T-helper 1 cell treated with Interleukin-12 subunit alpha and Interleukin-12 subunit beta and Interleukin-4 antibody, amounts not matched to agents 30 ng/mL and 1 ng/mL, for 36 hours (primary cell): ENCODE results near the gene TESK2. TPM values are rescaled to one million over a fixed set of nuclear protein-coding genes. Genes with fewer than 3 reads are reported as not detected.

Experiments used
- intact Hi-C: fragments of 100-400 bp; cut with micrococcal nuclease; formaldehyde crosslinking; loops from one replicate; pipeline ENCODE4 v1.15.1; 2024
- total RNA-seq: library from RNA; stranded (reverse); gene quantifications from 2 replicates; pipeline ENCODE4 v1.2.3, GENCODE V29; 2022

Gene TESK2
- total RNA-seq, 1 donor from 2014 or later = 2.8 TPM

DNA sequence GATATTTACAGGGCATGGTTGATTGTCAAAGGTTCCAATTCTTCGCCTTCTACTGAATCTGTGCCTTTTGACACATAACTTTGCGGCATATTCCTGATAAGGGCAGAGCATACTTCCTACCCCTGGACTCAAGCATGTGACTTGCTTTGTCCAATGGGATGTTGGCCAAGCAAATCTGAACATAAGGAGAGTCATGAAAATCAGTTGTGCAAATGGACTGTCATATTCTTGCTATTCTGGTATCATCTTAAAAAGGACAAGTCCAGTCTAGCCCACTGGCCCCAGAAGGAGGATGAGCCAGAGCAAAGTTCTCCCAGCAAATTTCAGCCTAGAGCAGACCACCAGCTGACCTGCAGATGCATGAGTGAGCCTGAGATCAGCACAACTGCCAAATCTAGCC, 109.7 kb downstream of the TESK2 start:
- intact Hi-C loops = no loop called here

DNA sequence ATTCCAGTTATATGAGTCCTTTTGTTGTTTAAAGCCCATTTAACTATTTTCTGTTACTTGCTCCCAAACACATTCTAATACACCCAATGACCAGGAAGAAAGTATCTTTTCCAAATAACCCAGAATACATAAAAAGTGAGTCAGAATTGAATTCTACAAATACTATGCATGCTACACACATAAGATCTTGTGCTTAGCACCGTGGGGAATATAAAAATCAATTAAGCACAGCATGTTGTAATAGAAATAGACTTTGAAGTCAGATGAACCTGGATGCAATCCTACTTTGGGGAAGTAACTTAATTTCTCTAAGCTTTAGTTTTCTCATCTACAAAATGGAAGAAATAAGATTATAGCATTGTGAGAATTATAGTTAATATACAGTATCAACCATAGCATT, 110.2 kb downstream of the TESK2 start:
- intact Hi-C loops = no loop called here

DNA sequence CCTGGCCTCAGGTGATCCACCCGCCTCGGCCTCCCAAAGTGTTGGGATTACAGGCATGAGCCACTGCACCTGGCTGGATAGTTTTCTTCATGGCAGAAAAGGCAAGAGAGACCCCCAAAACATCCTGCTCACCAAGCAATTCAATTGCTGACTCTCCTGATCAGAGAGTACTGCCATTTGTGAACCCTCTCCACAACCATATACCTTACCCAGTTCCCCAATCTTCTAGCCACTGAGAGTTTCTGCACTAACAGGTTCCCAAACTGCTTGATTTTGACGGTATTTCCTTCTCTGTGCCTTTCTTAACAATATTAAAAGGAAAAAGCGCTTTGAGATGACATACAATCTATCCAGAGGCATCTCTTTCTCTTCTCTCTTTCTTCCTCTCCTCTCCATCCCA, 110.8 kb downstream of the TESK2 start:
- intact Hi-C loops = no loop called here

DNA sequence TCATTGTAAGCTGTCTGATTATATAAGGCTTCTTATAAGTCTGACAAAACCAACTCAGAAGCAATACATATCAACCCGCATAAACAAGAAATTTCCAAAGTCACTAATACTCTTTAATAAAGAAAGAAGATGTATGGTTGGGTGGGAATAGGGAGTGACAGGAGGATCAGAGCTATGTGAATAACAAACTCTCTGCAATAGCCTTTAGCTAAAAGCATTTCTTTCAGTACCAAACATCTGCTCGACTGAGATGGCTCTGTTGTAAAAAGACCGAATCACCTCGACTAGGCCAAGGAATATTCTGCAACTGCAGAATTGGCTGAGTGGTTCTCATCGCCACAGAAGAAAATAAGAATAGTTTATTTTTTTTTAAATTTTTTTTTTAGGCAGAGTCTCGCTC, 111.4 kb downstream of the TESK2 start:
- intact Hi-C loops = no loop called here

DNA sequence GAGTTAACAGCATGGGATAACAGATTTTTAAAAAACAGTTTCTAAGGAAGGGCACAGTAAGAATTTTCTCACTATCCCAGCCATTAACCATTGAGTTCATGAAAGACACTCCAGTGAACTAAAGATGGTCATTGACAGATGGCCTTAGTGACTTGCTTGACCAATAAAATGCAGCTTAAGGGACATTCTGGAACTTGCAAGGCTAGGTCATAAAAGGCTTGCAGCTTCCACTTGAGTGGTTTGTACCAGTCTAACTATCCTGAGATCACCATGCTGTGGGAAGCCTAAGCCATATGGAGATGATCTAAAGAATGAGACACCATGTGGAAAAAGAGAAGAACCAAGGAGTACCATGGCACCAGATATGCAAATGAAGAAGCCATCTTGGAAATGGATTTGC, 112.8 kb downstream of the TESK2 start:
- intact Hi-C loops = no loop called here

DNA sequence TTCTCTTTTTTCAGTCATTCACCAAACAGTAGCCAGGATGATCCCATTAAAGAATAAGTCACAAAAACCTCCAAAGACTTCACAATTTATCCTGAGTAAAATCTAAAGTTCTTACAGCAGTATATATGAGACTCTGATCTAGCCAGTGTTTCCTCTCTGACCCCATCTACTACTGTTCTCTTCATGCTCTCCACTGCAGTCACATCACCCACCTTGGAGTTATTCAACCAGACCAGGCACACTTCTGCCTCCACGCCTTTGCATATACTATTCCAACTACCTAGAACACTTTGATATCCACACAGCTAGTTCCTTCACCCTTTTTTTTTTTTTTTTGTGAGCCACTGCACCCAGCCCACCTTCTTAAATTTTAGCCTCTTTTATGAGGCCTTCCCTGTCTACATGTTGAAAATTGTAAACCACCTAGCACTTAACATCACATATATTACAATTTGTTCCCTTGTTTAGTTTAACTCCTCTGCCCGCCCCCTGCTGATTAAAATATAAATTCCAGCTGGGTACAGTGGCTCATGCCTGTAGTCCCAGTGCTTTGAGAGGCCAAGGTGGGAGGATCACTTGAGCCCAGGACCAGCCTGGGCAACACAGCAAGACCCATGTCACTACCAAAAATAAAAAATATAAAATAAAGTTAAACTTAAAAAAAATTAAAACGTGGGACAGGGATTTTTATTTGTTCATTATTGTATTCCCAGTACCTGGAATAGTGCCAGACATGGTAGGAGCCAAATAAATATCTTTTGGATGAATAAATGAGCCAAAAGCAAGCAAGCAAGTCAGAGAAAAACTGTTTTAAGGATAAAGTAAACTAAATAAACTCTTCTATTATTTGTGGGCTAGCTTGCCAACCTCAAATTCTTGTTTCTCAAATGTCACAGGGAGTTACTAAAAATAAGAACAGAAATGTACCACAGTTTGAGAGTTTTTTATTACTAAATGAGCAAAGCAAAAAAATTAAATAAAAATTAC, 115.6 kb downstream of the TESK2 start:
- intact Hi-C loops = no loop called here

DNA sequence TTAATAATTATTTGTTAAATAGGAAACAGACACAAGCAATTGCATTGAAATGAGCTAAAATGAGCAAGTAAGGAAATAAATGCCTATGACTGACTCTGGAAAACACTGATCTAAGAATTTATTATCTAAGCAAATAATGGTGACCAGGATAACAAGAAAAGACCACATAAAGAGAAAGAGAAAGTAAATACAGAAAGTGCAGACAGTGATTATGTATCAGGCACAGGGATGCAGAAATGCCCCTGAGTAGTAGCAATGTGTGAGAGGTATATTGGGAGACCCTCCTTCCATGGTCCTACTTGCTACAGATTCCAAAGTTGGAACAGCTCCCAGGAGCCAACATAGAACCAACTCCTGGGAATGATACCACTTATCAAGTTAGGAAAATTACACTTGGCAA, 117.4 kb downstream of the TESK2 start:
- intact Hi-C loops = no loop called here

DNA sequence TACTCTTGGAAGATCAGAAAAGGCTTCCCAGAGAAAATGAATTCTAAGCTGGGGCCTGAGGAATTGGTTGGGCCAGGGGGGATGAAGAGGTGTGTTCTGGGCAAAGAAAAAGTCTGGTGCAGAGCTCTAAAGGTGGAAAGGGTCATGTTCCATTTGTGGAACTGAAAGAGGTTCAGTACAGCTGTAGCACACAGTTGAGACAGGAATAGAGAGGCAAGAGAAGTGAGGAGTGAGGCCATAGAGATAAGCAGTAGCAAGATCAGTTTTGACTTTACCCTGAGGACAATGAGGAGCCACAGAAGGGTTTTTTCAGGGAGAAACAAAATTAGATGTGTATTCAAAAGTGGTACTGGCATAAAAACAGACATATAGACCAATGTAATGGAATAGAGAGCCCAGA, 120.4 kb downstream of the TESK2 start:
- intact Hi-C loops = no loop called here

DNA sequence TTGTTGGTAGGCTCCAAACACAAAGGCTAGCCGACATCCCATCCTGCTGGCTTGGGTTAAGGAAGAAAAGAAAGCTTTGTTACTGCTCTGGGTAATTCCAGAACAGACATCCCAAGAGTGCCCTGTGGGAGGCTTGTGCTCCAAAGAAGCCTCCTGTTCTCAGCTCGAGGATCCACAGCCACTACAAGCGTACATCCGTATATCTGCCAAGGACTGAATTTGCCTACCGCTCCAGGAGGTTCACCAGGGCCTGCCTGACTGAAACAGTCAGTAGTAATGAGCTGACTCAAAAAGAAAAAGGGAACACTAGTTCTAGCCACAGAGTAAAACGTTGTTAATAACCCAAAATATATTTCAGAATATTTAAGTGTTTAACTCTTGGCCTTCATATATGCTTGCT, 125.9 kb downstream of the TESK2 start:
- intact Hi-C loops = no loop called here

DNA sequence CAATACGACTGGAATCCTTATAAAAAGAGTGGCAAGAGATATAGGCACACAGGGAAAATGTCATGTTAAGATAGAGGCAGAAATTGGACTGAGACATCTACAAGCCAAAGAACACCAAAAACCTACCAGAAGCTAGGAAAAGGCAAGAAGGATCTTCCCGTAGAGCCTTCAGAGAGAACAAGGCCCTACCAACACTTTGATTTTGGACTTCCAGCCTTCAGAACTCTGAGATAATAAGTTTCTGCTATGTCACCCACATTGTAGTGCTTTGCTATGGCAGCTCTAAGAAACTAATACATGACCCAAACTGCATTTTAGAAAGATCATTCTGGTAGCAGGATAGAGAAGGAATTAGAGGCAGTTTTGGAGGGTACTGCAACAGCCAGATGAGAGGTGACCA, 126.7 kb downstream of the TESK2 start:
- intact Hi-C loops = no loop called here

DNA sequence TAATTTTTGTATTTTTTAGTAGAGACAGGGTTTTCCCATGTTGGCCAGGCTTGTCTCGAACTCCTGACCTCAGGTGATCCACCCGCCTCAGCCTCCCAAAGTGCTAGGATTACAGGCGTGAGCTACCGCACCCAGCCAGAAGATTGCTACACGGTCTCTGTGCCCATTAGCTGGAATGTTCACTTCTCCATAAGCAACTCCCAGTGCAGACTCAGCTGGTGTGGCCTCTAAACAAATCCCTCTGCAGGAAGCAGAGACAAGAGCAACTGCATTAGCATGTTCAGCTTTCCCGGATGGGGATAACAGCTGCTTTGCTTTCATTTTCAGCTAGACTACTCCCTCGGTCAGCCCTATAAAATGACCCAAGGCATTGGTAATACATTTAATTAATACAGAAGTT, 130.0 kb downstream of the TESK2 start:
- intact Hi-C loops = loop anchor here (1.0 kb wide), 1 partner anchor 209 kb away; no protein-coding TSS in a partner anchor

DNA sequence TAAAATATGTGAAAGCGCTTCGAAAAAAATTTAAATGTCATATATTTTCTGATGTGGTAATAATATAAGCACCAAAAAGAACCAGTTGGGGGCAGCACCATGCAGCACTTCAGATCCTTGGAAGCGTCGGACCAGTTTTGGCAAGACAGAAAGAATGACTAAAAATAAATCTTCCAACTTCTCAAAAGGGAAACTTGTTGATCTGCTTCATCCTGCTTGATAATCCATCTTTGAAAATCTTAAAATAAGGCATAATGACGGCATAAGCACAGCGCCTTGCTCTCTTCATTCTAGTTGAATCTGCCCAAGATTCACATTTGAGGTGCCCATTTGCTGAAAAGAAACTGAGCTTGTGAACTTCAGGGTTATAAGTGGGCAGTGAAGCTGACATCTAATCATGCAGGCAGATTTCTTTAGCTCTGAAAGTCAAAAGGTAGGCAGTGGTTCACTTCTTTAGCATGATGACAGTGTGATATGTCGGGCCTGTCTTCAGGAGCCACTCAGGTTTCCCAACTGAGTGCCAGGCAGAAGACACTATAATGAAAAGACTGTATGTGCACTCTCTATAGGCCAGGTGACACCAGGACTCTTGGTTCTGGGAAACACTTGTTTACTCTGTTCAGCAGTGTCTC, 131.0 kb downstream of the TESK2 start:
- intact Hi-C loops = loop anchor here (1.0 kb wide), 2 partner anchors 133 to 210 kb away; no protein-coding TSS in a partner anchor

DNA sequence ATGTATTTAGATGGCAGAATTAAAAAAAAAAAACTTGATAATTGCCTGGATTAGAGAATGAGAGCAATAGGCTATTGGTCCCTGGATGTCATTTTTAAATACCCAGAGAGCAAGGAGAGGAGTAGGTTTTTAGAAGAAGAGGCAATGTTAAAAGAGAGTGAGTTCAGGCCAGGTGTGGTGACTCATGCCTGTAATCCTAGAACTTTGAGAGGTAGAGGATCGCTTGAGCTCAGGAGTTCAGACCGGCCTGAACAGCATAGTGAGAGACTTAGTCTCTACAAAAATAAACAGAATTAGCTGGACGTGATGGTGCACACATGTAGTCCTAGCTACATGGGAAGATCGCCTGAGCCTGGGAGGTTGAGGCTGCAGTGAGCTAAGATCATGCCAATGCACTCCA, 134.8 kb downstream of the TESK2 start:
- intact Hi-C loops = no loop called here

DNA sequence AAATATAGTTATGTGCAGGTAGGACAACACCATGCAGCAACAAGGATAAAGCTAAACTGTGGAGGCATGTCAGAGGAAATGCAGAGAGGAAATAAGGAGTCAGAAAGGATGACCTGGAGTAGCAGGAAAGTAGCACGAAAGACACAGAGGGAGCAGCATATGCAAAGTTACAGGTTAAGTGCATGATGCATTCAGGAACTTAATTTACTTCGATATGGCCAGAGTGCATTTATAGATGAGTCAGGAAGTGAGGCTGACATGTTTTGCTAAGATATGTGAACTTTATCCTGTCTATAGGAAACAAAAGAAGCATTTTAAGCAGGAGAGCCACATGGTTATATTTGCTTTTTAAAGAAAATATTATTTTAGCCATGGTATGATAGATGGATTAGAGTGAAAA, 135.3 kb downstream of the TESK2 start:
- intact Hi-C loops = no loop called here

DNA sequence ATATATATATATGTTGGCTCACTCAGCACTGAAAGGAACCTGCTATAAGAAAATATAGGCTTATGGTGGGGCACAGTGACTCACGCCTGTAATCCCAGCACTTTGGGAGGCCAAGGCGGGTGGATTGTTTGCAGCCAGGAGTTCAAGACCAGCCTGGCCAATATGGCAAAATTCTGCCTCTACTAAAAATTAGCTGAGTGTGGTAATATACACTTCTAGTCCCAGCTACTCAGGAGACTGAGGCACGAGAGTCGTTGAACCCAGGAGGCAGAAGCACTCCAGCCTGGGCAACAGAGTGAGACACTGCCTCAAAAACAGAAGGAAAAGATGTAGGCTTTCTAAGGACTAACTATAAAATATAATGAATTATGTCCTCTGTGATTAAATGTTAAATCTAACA, 136.1 kb downstream of the TESK2 start:
- intact Hi-C loops = no loop called here

DNA sequence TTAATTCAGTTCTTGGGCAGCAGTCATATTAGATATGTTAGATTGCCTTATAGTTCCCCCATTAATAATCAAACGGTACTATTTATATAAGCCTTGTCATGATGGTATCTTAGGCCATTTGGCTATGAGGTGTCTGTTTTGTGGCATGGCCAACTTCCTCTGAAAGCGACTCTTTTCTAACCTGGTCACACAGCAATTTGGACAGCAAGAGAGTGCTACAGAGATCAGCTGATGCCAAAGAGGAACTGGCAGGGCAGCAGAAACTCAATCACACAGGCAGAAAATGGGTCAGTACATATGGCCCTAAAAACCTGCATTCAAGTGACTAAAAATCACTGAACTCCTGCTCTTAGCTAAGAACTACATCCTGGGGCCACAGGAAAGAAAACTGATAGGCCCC, 137.3 kb downstream of the TESK2 start:
- intact Hi-C loops = no loop called here

DNA sequence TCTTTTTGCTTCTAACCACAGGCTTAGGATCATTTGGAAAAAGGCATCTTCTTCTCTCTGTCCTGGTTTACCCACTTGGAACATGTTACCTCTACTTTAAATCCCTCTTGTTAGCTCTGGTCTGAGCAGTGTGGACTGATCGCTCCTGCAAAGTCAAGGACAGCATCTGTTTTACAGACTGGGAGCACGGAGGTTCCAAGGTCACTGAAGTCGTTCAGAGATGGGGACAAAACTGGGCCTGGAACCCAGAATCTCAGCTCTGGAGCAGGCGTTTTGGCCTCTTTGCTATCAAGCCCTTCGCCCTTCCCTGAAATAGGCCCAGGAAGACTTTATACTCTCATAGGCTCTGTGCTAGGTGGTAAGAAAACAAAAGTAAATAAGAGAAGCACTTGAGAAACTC, 139.5 kb downstream of the TESK2 start:
- intact Hi-C loops = no loop called here

DNA sequence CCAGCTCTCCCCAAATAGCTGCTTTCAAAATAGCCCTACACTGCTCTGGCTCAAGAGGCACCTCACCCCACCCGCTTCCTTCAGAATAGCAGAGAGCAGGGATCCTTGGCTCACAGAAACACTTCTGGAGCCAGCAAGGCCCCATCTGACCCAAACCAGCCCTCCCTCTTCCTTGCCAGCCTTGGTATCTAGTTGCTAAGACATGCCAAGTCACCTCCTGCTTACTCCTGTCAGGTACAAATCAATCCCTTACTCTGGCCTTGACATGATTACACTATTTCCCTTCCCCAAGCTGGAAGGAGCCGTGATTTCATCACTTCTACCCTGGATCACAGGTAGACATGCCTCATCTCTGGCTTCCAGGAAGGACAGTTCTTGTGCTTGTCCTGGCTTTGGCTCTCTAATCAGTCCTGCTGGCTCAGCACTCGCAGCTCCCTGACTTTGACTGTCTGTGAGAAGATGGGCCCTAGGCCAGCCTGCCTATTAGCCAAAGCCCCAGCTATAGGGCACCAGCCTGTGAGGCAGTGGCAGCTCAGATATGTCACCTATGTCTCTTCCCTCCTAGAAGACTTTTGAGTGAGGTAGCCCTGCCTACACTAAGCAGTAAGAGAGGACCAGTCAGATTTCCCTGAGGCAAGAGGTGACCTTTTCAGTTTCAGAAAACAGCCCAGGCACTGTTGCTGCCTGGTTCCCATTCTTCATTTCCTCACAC, 141.8 kb downstream of the TESK2 start:
- intact Hi-C loops = no loop called here

DNA sequence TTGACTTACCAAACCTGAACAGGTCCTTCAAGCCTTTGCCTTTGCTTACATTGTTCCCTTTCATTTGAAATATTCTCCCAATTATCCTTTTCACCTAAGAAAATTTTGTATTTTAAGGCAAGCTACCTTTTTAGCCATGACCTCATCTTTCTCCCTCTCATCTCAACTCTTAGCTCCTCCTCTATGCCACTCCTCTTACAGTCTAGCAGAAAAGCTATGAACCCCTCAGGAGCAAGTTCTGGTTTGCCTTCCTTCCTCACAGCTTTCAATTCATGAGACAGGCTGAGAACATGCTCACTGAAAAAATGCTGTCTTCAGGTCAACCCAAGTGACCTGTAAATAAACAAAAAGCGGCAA, 142.4 kb downstream of the TESK2 start:
- intact Hi-C loops = no loop called here

DNA sequence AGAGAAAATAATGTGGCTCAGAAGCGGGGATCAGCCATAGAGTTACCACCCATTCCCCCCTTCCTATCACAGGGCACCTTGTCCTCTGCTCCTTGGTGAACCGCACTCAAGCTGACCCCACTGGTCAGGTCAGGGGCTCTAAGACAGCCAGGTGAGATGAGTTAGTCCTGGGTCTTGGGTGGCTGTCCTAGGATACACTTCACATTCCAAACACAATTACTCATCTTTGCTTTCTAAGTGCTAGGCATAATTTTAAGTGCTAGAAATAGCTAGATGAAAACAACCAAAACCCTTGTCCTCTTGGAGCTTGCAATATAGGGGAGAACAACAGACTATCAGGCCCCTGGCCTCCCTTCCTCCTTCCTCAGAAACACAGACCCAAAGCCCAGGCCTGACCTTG, 142.9 kb downstream of the TESK2 start:
- intact Hi-C loops = no loop called here

DNA sequence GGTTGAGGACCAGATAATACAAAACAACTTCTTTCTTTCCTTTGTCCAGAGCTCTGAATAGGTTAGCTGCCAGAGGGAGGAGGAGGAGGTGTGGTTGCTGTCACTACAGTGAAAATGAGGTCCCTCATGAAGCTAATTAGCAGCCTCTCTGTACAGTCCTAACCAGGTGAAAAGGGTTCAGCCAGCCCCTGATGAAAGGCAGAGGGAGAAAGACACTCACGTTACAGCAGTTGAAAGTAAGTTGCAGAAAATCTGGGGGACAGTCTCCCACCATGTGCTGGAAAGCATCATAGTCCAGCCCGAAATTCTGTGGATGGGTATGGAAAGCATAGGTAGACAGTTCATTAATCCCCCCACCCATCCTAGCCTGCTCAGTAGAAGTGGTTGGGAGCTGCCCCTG, 144.5 kb downstream of the TESK2 start:
- intact Hi-C loops = no loop called here

DNA sequence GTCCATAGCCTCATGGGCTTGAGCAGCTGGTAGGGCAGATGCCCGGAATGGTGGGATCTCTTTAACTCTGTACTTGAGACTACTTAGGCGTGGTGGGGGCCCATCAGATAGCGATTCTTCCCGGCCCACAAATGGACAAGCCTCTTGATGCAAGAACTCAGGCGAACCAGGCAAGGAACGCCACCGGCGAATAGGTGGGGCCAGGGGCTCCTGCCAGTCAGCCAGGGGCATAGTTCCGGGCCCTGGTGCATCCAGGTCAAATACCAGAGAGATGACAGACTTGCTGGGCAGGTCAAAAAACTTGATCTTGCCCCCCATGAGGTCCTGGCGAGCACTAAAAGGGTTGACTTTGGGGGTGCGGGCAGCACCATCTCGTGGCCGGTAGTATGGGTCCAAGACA, 145.9 kb downstream of the TESK2 start:
- intact Hi-C loops = no loop called here
